Measurements from ENCODE around the gene UVSSA. TPM values are rescaled to one million over a fixed set of nuclear protein-coding genes. Genes with fewer than 3 reads are reported as not detected.
"Not testable (repeated sequence)": the region's sequence is repeated elsewhere in the genome, so short reads cannot be mapped to it uniquely, and the experiment has no call there.

Gene UVSSA
- total RNA-seq, 1 donor: 16.0 TPM

- not testable (repeated sequence) for H3K27me3 ChIP-seq (ENCODE audit: insufficient read depth, low read length); H3K9me3 ChIP-seq (ENCODE audit: low read depth, low read length); H3K4me3 ChIP-seq (ENCODE audit: low read length)
- peaks cover 32% of the 10 kb centered on the region for H3K4me1 ChIP-seq (ENCODE audit: insufficient read depth, low read length)
These were observed 11.7 kb upstream of the UVSSA start for GRCh38 chr4:1335193-1335883.

DNA sequence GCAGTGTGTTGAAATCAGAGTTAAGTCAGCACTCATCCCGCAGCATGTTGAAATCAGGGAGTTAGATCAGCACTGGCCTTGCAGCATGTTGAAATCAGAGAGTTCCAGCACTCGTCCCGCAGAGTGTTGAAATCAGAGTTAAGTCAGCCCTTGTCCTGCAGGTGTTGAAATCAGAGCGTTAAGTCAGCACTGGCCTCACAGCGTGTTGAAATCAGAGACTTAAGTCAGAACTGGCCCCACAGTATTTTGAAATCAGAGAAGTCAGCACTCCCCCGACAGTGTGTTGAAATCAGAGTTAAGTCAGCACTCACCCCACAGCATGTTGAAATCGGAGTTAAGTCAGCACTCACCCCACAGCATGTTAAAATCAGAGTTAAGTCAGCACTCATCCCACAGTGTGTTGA, 10.9 kb upstream of the UVSSA start:
- H3K4me1 ChIP-seq (ENCODE audit: insufficient read depth, low read length): peaks cover 27% of the 10 kb centered on the region
- no peaks in the 10 kb centered on the region for H3K27me3 ChIP-seq (ENCODE audit: insufficient read depth, low read length)
- no peak overlapping the region for H3K4me3 ChIP-seq (ENCODE audit: low read length)
- no peaks in the 10 kb centered on the region for H3K9me3 ChIP-seq (ENCODE audit: low read depth, low read length)

- no peaks in the 10 kb centered on the region for H3K9me3 ChIP-seq (ENCODE audit: low read depth, low read length)
These were observed 9.6 kb upstream of the UVSSA start for GRCh38 chr4:1337376-1337831.

GRCh38 chr4:1337951-1338751, 8.9 kb upstream of the UVSSA start:
- Histone ChIP-seq H3K4me1 (ENCODE audit: insufficient read depth, low read length) (peaks cover 8% of the 10 kb centered on the region), H3K9me3 (ENCODE audit: low read depth, low read length) (no peaks in the 10 kb centered on the region), H3K4me3 (ENCODE audit: low read length) (no peak overlapping the region), H3K27me3 (ENCODE audit: insufficient read depth, low read length) (no peaks in the 10 kb centered on the region)

More at GRCh38 chr4:1337376-1337831, 9.6 kb upstream of the UVSSA start:
- H3K4me1 ChIP-seq (ENCODE audit: insufficient read depth, low read length): peaks cover 15% of the 10 kb centered on the region
- no peaks in the 10 kb centered on the region for H3K27me3 ChIP-seq (ENCODE audit: insufficient read depth, low read length)
- no peak overlapping the region for H3K4me3 ChIP-seq (ENCODE audit: low read length)

DNA sequence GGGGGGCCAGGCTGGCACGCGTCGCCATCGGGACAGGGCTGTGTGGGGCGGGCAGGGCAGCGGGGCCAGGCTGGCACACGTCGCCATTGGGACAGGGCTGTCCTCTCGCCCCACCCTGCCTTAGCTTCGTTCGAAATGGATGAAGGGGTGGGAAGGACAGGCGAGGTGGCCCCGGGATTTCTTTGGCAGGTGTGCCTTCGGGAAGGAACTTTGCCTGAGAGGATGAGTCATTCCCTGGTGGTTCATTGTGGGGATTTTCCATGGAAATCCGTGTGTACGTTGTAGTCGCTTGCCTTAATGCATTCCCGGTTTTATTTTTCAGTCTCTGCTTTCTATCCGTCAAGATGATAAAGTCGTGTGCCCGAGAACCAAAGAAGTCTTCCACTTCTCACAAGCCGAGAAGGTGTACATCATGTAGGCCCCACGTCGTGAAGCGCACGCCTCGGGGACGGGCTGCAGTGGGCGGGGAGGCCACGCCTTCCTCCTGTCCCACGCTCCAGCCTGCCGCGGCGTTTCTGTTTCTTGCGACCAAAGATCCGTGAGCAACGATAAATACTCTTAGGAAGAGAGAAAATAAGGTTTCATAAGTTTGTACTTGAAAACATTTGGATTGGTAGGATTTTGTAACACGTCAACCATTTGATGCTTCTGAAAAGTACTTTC, 8.1 kb upstream of the UVSSA start:
- no peaks in the 10 kb centered on the region for H3K9me3 ChIP-seq (ENCODE audit: low read depth, low read length)
- H3K4me1 ChIP-seq (ENCODE audit: insufficient read depth, low read length): peaks cover 5% of the 10 kb centered on the region
- H3K4me3 ChIP-seq (ENCODE audit: low read length): no peak overlapping the region
- H3K27me3 ChIP-seq (ENCODE audit: insufficient read depth, low read length): no peaks in the 10 kb centered on the region

DNA sequence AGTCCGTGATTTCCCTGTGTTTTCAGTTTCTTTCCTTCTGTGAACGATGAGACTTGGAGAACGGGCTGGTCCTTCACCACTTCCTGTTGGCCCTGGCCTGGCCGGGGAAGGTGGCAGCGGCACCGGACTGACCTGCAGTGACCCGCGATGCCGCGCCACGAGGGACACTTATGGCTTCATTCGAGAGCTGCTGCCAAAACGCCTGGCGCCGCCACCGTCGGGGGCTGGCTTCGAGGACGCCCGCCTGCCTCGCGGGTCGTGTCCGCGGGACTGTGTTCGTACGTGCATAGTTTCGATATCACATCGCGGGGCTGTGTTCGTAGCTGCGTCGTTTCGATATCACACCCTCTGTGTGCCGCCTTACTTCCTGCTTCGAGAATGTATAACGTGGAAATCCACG, 7.5 kb upstream of the UVSSA start:
- Histone ChIP-seq H3K4me3 (ENCODE audit: low read length) (no peak overlapping the region), H3K27me3 (ENCODE audit: insufficient read depth, low read length) (no peaks in the 10 kb centered on the region), H3K9me3 (ENCODE audit: low read depth, low read length) (no peaks in the 10 kb centered on the region), H3K4me1 (ENCODE audit: insufficient read depth, low read length) (peaks cover 2% of the 10 kb centered on the region)

- no peak overlapping the region for H3K4me3 ChIP-seq (ENCODE audit: low read length)
- no peaks in the 10 kb centered on the region for H3K9me3 ChIP-seq (ENCODE audit: low read depth, low read length)
- peaks cover 4% of the 10 kb centered on the region for H3K4me1 ChIP-seq (ENCODE audit: insufficient read depth, low read length)
- no peaks in the 10 kb centered on the region for H3K27me3 ChIP-seq (ENCODE audit: insufficient read depth, low read length)
These were observed 6.7 kb upstream of the UVSSA start for GRCh38 chr4:1340181-1340747.

GRCh38 chr4:1340861-1341260, 6.1 kb upstream of the UVSSA start:
- no peak overlapping the region for H3K4me3 ChIP-seq (ENCODE audit: low read length)
- H3K9me3 ChIP-seq (ENCODE audit: low read depth, low read length): no peaks in the 10 kb centered on the region
- H3K27me3 ChIP-seq (ENCODE audit: insufficient read depth, low read length): no peaks in the 10 kb centered on the region
- H3K4me1 ChIP-seq (ENCODE audit: insufficient read depth, low read length): peaks cover 10% of the 10 kb centered on the region

GRCh38 chr4:1342003-1342402, 5.0 kb upstream of the UVSSA start:
- Histone ChIP-seq H3K4me1 (ENCODE audit: insufficient read depth, low read length) (peaks cover 13% of the 10 kb centered on the region), H3K27me3 (ENCODE audit: insufficient read depth, low read length) (no peaks in the 10 kb centered on the region), H3K9me3 (ENCODE audit: low read depth, low read length) (no peaks in the 10 kb centered on the region), H3K4me3 (ENCODE audit: low read length) (no peak overlapping the region)

DNA sequence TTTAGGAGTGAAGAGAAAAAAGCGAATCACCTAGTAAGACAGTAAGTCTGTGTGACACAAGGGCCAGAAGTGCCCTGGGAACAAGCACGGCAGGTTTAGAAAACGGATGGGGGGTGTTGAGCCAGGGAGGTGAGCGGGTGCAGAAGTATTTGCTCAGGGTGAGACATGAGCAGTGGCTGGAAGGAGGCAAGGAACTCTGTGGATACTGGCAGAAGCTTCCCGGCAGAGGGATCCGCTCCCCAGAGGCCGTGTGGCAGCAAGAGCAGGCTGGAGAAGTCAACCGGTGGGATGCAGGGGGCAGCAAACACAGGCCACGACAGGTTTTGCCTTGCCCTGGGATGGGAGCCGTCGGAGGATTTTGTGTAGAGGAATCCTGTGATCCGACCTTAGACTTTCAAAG, 2.3 kb upstream of the UVSSA start:
- Histone ChIP-seq H3K4me3 (ENCODE audit: low read length) (no peak overlapping the region), H3K9me3 (ENCODE audit: low read depth, low read length) (no peaks in the 10 kb centered on the region), H3K27me3 (ENCODE audit: insufficient read depth, low read length) (no peaks in the 10 kb centered on the region), H3K4me1 (ENCODE audit: insufficient read depth, low read length) (peaks cover 25% of the 10 kb centered on the region)

- Histone ChIP-seq H3K27me3 (ENCODE audit: insufficient read depth, low read length) (no peaks in the 10 kb centered on the region), H3K4me3 (ENCODE audit: low read length) (peak overlapping the region; percentile 89), H3K9me3 (ENCODE audit: low read depth, low read length) (no peaks in the 10 kb centered on the region), H3K4me1 (ENCODE audit: insufficient read depth, low read length) (peaks cover 25% of the 10 kb centered on the region)
These were observed 866 bp upstream of the UVSSA start for GRCh38 chr4:1345903-1346780.

- peak overlapping the region; percentile 88 for H3K4me3 ChIP-seq (ENCODE audit: low read length)
- H3K9me3 ChIP-seq (ENCODE audit: low read depth, low read length): no peaks in the 10 kb centered on the region
- no peaks in the 10 kb centered on the region for H3K27me3 ChIP-seq (ENCODE audit: insufficient read depth, low read length)
- H3K4me1 ChIP-seq (ENCODE audit: insufficient read depth, low read length): peaks cover 28% of the 10 kb centered on the region
These were observed 429 bp downstream of the UVSSA start for GRCh38 chr4:1347410-1347864.

- Histone ChIP-seq H3K27me3 (ENCODE audit: insufficient read depth, low read length) (no peaks in the 10 kb centered on the region), H3K4me3 (ENCODE audit: low read length) (peak overlapping the region; percentile 88), H3K4me1 (ENCODE audit: insufficient read depth, low read length) (peaks cover 28% of the 10 kb centered on the region), H3K9me3 (ENCODE audit: low read depth, low read length) (no peaks in the 10 kb centered on the region)
These were observed 1.1 kb downstream of the UVSSA start for GRCh38 chr4:1348014-1348513.

- Histone ChIP-seq H3K27me3 (ENCODE audit: insufficient read depth, low read length) (no peaks in the 10 kb centered on the region), H3K4me1 (ENCODE audit: insufficient read depth, low read length) (peaks cover 28% of the 10 kb centered on the region), H3K9me3 (ENCODE audit: low read depth, low read length) (no peaks in the 10 kb centered on the region), H3K4me3 (ENCODE audit: low read length) (no peak overlapping the region)
These were observed 1.7 kb downstream of the UVSSA start for GRCh38 chr4:1348746-1349145.
